ENCODE data around the gene UBAP2L. TPM values are rescaled to one million over a fixed set of nuclear protein-coding genes. Genes with fewer than 3 reads are reported as not detected.

The UBAP2L gene
- total and polyA plus RNA-seq, 2 donors (not counting 1 experiment from before 2014, with no cell fraction given) = 147 to 218 TPM

DNA sequence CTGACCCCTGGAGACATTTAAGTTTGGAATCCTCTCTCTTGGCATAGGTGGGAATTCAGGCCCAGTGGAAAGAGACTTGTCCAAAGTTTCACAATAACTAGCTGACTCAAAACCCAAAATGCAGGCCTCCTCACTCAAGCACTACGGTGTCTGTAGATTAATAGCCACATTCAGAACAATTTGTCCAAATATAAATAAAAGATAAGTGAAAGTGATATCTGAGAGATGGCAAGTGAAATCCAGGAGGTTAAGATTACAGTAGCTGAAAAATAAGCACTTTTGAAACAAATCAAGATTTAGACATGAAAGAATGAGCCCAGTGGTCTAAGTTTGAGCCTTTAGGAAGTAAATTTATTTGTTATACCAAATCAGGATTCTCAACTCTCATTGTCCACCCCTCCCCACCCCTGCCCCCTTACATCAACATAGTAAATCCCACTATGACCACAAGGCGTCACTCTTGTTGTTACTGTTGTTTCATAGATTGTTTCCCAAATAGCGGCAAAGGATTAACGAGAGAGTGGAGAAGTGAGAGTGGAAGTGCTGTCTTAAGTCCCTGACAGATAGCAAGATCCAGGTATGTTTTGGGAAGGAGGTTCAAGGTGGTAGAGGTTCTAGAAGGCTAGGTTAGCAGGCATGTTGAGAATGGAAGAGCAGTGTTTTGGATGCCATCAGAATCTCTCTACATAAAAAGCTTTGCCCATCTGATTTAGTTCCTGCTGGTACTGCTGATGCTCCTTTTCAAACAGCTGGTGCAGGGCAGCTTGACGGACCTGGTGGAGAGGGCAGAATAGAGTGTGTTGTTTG is 21.8 kb upstream of the UBAP2L start:
- H3K4me2 ChIP-seq (replicated peaks; ENCODE audit: low read depth, low read length, poor library complexity, severe bottlenecking) = peak overlapping the region; percentile 45
- no peak overlapping the region for H3K27ac Mint-ChIP-seq
- WGBS (ENCODE audit: insufficient coverage) = 12% methylated on average over 2 of the region's 5 CpGs

More for the DNA sequence above, 21.8 kb upstream of the UBAP2L start:
- Mint-ChIP-seq H3K9me3 (ENCODE audit: insufficient read depth) (no peaks in the 10 kb centered on the region), H3K4me3 (no peak overlapping the region), H3K27me3 (peaks cover 4% of the 10 kb centered on the region), H3K4me1 (no peaks in the 10 kb centered on the region)
- CTCF ChIA-PET = interaction anchor here (0.6 to 3.3 kb wide), 24 partner anchors 8 to 354 kb away, joined by 3 to 27 read pairs (median 5); partner anchors contain the start of genes HAX1 and UBAP2L
- intact Hi-C loops (cut with micrococcal nuclease) = loop anchor here (1.0 kb wide), 3 partner anchors 16 to 136 kb away; partner anchors contain the start of gene HAX1
- H3K4me3 ChIP-seq (ENCODE audit: control extremely low read depth in 1 of 5, extremely low read depth in 1 of 5, insufficient read depth in 1 of 5, low read depth in 2 of 5, low read length in 4 of 5) = no peak overlapping the region
- H3K79me2 ChIP-seq (ENCODE audit: control insufficient read depth, insufficient read depth, low read length) = no peaks in the 10 kb centered on the region
- no peaks in the 10 kb centered on the region for H3K36me3 ChIP-seq (replicated peaks in 1 of 2; ENCODE audit: control extremely low read depth in 1 of 2, control insufficient read depth in 1 of 2, extremely low read depth in 1 of 2, insufficient read depth in 2 of 2, low read length in 1 of 2)
- POLR2A ChIA-PET = interaction anchor here (0.6 to 1.3 kb wide), 3 partner anchors 21 to 73 kb away, joined by 3 to 12 read pairs (median 3); partner anchors contain the start of gene UBAP2L
- ATAC-seq (ENCODE audit: low read depth) (peak; percentile 76), DNase-seq (peak; percentile 77)
- no peaks in the 10 kb centered on the region for H3K9me3 ChIP-seq (ENCODE audit: control extremely low read depth in 1 of 3, control insufficient read depth in 2 of 3, insufficient read depth in 1 of 3, low read length in 2 of 3)
- no peaks in the 10 kb centered on the region for H3K27me3 ChIP-seq (replicated peaks in 1 of 4; ENCODE audit: control extremely low read depth in 1 of 4, control insufficient read depth in 3 of 4, insufficient read depth in 4 of 4, low read length in 3 of 4)
- H4K20me1 ChIP-seq (ENCODE audit: control insufficient read depth, insufficient read depth, low read length, poor library complexity, severe bottlenecking) = no peaks in the 10 kb centered on the region
- no peak overlapping the region for H3K9ac ChIP-seq (ENCODE audit: low read length)
- TF ChIP-seq CTCF (IDR thresholded peaks at IDR 0.05) (peak; percentile 73), EZH2 (IDR thresholded peaks at IDR 0.05; ENCODE audit: borderline replicate concordance, insufficient read depth, low read depth, low read length, poor library complexity, severe bottlenecking) (no peak)
- H3K4me1 ChIP-seq (ENCODE audit: control insufficient read depth in 2 of 2, insufficient read depth in 2 of 2, low read length in 2 of 2) = peaks cover 5 to 10% of the 10 kb centered on the region in 2 donors
- peak overlapping the region; percentile 68 for H2AFZ ChIP-seq (ENCODE audit: insufficient read depth, low read depth, low read length, poor library complexity, severe bottlenecking)
- H3K27ac ChIP-seq (ENCODE audit: low read length in 2 of 2) = peak overlapping the region in 1 of 2 donors; percentile 28
